ENCODE data around the gene SAMD14.

Gene SAMD14

GRCh38 chr17:50132104-50132794, 2.3 kb upstream of the SAMD14 start:
- no peak for DNase-seq

GRCh38 chr17:50130559-50131305, 772 bp upstream of the SAMD14 start:
- DNase-seq = no peak

- no peak for DNase-seq
These were observed 620 bp downstream of the SAMD14 start for GRCh38 chr17:50129353-50129727.

GRCh38 chr17:50128441-50129352, 1.3 kb downstream of the SAMD14 start:
- peak; percentile 42 to 57 (median 50) for DNase-seq

GRCh38 chr17:50127697-50128361, 2.1 kb downstream of the SAMD14 start:
- DNase-seq = peak in 1 of 3 donors; percentile 23

- no peak for DNase-seq
These were observed 4.5 kb downstream of the SAMD14 start for GRCh38 chr17:50125420-50125997.

GRCh38 chr17:50123649-50124349, 6.2 kb downstream of the SAMD14 start:
- DNase-seq = no peak

GRCh38 chr17:50122945-50123344, 7.0 kb downstream of the SAMD14 start:
- no peak for DNase-seq

GRCh38 chr17:50120475-50121253, 9.3 kb downstream of the SAMD14 start:
- no peak for DNase-seq

GRCh38 chr17:50118828-50119218, 11.1 kb downstream of the SAMD14 start:
- no peak for DNase-seq

- DNase-seq = no peak
These were observed 11.7 kb downstream of the SAMD14 start for GRCh38 chr17:50118076-50118827.

GRCh38 chr17:50117202-50118051, 12.5 kb downstream of the SAMD14 start:
- DNase-seq = peak; percentile 53 to 74 (median 63)

- DNase-seq = no peak
These were observed 14.2 kb downstream of the SAMD14 start for GRCh38 chr17:50115756-50116155.

GRCh38 chr17:50114849-50115357, 15.1 kb downstream of the SAMD14 start:
- DNase-seq = peak; percentile 80 to 90 (median 81)

- DNase-seq = no peak
These were observed 15.6 kb downstream of the SAMD14 start for GRCh38 chr17:50114401-50114800.

GRCh38 chr17:50113624-50114320, 16.2 kb downstream of the SAMD14 start:
- no peak for DNase-seq

GRCh38 chr17:50112694-50113093, 17.3 kb downstream of the SAMD14 start:
- DNase-seq = no peak
